Neural progenitor cell (in vitro differentiated cells): ENCODE results near the gene NBR1. TPM values are rescaled to one million over a fixed set of nuclear protein-coding genes. Genes with fewer than 3 reads are reported as not detected.
"Not testable (repeated sequence)": the region's sequence is repeated elsewhere in the genome, so short reads cannot be mapped to it uniquely, and the experiment has no call there.

Experiments
- DNase-seq: peaks from one replicate; pipeline ENCODE4 v3.0.0-alpha.2; 2016; ENCODE audit warnings: low spot score
- H2AFZ ChIP-seq: fragments of 200-600 bp; sonication (generic); replicated peaks from 2 replicates; pipeline ENCODE4 v1.6.1; 2016; ENCODE audit warnings: antibody characterized with exemption
- H3F3A ChIP-seq: fragments of 200-600 bp; sonication (generic); 2 replicates; pipeline ENCODE4 v1.6.1; 2016; ENCODE audit warnings: antibody characterized with exemption, low read depth
- H3K27ac ChIP-seq: fragments of 200-600 bp; sonication (generic); 2 replicates; pipeline ENCODE4 v1.5.1; 2016; ENCODE audit warnings: mild to moderate bottlenecking
- H3K27me3 ChIP-seq: fragments of 200-600 bp; sonication (generic); 2 replicates; pipeline ENCODE4 v1.6.1; 2016; ENCODE audit warnings: mild to moderate bottlenecking, moderate library complexity
- H3K36me3 ChIP-seq: fragments of 200-600 bp; sonication (generic); 2 replicates; pipeline ENCODE4 v1.5.1; 2016
- H3K4me1 ChIP-seq: fragments of 200-600 bp; sonication (generic); 2 replicates; pipeline ENCODE4 v1.6.1; 2016; ENCODE audit warnings: mixed run types
- H3K4me2 ChIP-seq: fragments of 200-600 bp; sonication (generic); 2 replicates; pipeline ENCODE4 v1.6.1; 2016
- H3K4me3 ChIP-seq: fragments of 200-600 bp; sonication (generic); 2 replicates; pipeline ENCODE4 v1.5.1; 2016
- H3K79me2 ChIP-seq: fragments of 200-600 bp; sonication (generic); 2 replicates; pipeline ENCODE4 v1.6.1; 2016; ENCODE audit warnings: low read depth
- H3K9ac ChIP-seq: fragments of 200-600 bp; sonication (generic); 2 replicates; pipeline ENCODE4 v1.6.1; 2016
- H3K9me3 ChIP-seq: fragments of 200-600 bp; sonication (generic); 2 replicates; pipeline ENCODE4 v1.5.1; 2016; ENCODE audit warnings: low read depth
- H4K20me1 ChIP-seq: fragments of 200-600 bp; sonication (generic); 2 replicates; pipeline ENCODE4 v1.6.1; 2016; ENCODE audit warnings: low read depth
- H3K27ac Mint-ChIP-seq: 3 replicates; pipeline ENCODE4 v1.8.0; 2021; ENCODE audit warnings: mixed read lengths
- H3K27me3 Mint-ChIP-seq: 2 replicates; pipeline ENCODE4 v1.8.0; 2022; ENCODE audit warnings: low read depth, mild to moderate bottlenecking, inconsistent platforms, moderate library complexity, mixed read lengths; ENCODE audit not compliant: insufficient read depth
- H3K36me3 Mint-ChIP-seq: 3 replicates; pipeline ENCODE4 v1.8.0; 2021; ENCODE audit warnings: mixed read lengths
- H3K4me1 Mint-ChIP-seq: 3 replicates; pipeline ENCODE4 v1.8.0; 2021; ENCODE audit warnings: mixed read lengths
- H3K4me3 Mint-ChIP-seq: 3 replicates; pipeline ENCODE4 v1.8.0; 2021; ENCODE audit warnings: mild to moderate bottlenecking, moderate library complexity, mixed read lengths
- H3K9me3 Mint-ChIP-seq: 3 replicates; pipeline ENCODE4 v1.8.0; 2020; ENCODE audit warnings: mixed read lengths
- CTCF ChIP-seq: fragments of 200-600 bp; sonication (generic); IDR thresholded peaks from 2 replicates; pipeline ENCODE4 v1.5.1; 2017; ENCODE audit warnings: antibody characterized with exemption, mild to moderate bottlenecking
- EZH2 ChIP-seq: fragments of 200-600 bp; sonication (generic); IDR thresholded peaks from 2 replicates; pipeline ENCODE4 v1.6.1; 2017; ENCODE audit warnings: antibody characterized with exemption, mild to moderate bottlenecking, moderate library complexity
- EZH2phosphoT487 ChIP-seq: fragments of 200-600 bp; sonication (generic); IDR thresholded peaks from 2 replicates; pipeline ENCODE4 v1.6.1; 2017; ENCODE audit warnings: antibody characterized with exemption
- total RNA-seq: library from RNA; depleted of rRNA; stranded (reverse); fragments of >200 nt; gene quantifications from 2 replicates; pipeline ENCODE4 v1.2.3, GENCODE V29; 2015; ENCODE audit warnings: low replicate concordance

NBR1 gene
- total RNA-seq, 1 donor from 2014 or later = 76.5 TPM

- H3K4me1 Mint-ChIP-seq = peaks cover 3% of the 10 kb centered on the region
- Histone ChIP-seq H2AFZ (no peak overlapping the region), H3K4me1 (no peaks in the 10 kb centered on the region), H3K27me3 (no peaks in the 10 kb centered on the region), H3K4me3 (no peak overlapping the region), H3K9me3 (no peaks in the 10 kb centered on the region), H4K20me1 (no peaks in the 10 kb centered on the region), H3K4me2 (no peak overlapping the region), H3F3A (no peaks in the 10 kb centered on the region), H3K27ac (no peak overlapping the region), H3K36me3 (no peaks in the 10 kb centered on the region), H3K9ac (no peak overlapping the region), H3K79me2 (no peaks in the 10 kb centered on the region)
- no peak overlapping the region for H3K4me3 Mint-ChIP-seq
- peaks cover 4% of the 10 kb centered on the region for H3K27me3 Mint-ChIP-seq
- TF ChIP-seq EZH2phosphoT487 (no peak), EZH2 (no peak), CTCF (no peak)
- peaks cover 7% of the 10 kb centered on the region for H3K36me3 Mint-ChIP-seq
- H3K27ac Mint-ChIP-seq = no peak overlapping the region
- DNase-seq = no peak
- no peaks in the 10 kb centered on the region for H3K9me3 Mint-ChIP-seq
Measured at GRCh38 chr17:43134774-43135453, 36.1 kb upstream of the NBR1 start.

DNA sequence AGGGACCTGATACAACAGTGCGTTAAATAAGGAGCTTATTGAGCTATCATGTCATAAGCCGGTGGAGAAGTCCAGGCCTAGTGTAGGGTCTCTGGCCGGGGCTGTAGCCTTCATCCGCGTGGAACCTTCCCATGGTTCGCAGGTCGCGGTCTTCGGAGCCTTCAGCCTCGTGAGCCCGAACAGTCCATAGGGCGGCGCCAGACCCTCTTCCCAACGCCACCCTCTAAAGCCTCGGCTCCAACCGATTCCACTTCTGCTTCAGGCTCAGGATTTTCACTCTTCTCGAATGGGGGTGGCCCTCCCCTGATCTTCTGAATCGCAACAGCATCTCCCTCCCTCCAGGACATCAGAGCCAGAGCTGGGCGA is 35.6 kb upstream of the NBR1 start:
- Histone ChIP-seq H3F3A (no peaks in the 10 kb centered on the region), H3K9ac (no peak overlapping the region), H4K20me1 (no peaks in the 10 kb centered on the region), H3K27me3 (no peaks in the 10 kb centered on the region), H3K36me3 (no peaks in the 10 kb centered on the region), H3K4me2 (no peak overlapping the region), H3K27ac (no peak overlapping the region), H3K4me3 (no peak overlapping the region), H3K9me3 (no peaks in the 10 kb centered on the region), H3K4me1 (no peaks in the 10 kb centered on the region), H3K79me2 (no peaks in the 10 kb centered on the region), H2AFZ (no peak overlapping the region)
- DNase-seq = no peak
- TF ChIP-seq EZH2phosphoT487 (no peak), EZH2 (no peak), CTCF (no peak)
- Mint-ChIP-seq H3K27ac (no peak overlapping the region), H3K4me3 (no peak overlapping the region), H3K9me3 (no peaks in the 10 kb centered on the region), H3K36me3 (peaks cover 7% of the 10 kb centered on the region), H3K4me1 (peaks cover 3% of the 10 kb centered on the region), H3K27me3 (peaks cover 4% of the 10 kb centered on the region)

DNA sequence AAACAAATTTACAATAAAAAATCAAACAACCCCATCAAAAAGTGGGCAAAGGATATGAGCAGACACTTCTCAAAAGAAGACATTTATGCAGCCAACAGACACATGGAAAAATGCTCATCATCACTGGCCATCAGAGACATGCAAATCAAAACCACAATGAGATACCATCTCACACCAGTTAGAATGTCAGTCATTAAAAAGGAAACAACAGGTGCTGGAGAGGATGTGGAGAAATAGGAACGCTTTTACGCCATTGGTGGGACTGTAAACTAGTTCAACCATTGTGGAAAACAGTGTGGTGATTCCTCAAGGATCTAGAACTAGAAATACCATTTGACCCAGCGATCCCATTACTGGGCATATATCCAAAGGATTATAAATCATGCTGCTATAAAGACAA is 34.4 kb upstream of the NBR1 start:
- H3K9me3 Mint-ChIP-seq, H3K79me2 ChIP-seq, H3K4me1 Mint-ChIP-seq, H3K36me3 Mint-ChIP-seq, H3K4me3 Mint-ChIP-seq, H3K4me1 ChIP-seq, H3F3A ChIP-seq, H2AFZ ChIP-seq, H3K27ac ChIP-seq, H3K9ac ChIP-seq, H3K27me3 Mint-ChIP-seq, H3K4me2 ChIP-seq, DNase-seq, H3K36me3 ChIP-seq, H3K27ac Mint-ChIP-seq, H3K27me3 ChIP-seq, H3K9me3 ChIP-seq, H4K20me1 ChIP-seq, H3K4me3 ChIP-seq: not testable (repeated sequence)

GRCh38 chr17:43138531-43138930 is 32.5 kb upstream of the NBR1 start:
- not testable (repeated sequence) for H3K9me3 ChIP-seq, H3K4me3 ChIP-seq, H4K20me1 ChIP-seq, H3K4me3 Mint-ChIP-seq, H3K4me2 ChIP-seq, H3K9ac ChIP-seq, H3K9me3 Mint-ChIP-seq, H3K27me3 ChIP-seq, H3K36me3 Mint-ChIP-seq, H3K36me3 ChIP-seq, H3K27me3 Mint-ChIP-seq, H3K4me1 Mint-ChIP-seq, H3K4me1 ChIP-seq, H3F3A ChIP-seq, H3K27ac ChIP-seq, H3K27ac Mint-ChIP-seq, H2AFZ ChIP-seq, H3K79me2 ChIP-seq, DNase-seq
